ENCODE measurements around the gene ENOX2.

Gene ENOX2

DNA sequence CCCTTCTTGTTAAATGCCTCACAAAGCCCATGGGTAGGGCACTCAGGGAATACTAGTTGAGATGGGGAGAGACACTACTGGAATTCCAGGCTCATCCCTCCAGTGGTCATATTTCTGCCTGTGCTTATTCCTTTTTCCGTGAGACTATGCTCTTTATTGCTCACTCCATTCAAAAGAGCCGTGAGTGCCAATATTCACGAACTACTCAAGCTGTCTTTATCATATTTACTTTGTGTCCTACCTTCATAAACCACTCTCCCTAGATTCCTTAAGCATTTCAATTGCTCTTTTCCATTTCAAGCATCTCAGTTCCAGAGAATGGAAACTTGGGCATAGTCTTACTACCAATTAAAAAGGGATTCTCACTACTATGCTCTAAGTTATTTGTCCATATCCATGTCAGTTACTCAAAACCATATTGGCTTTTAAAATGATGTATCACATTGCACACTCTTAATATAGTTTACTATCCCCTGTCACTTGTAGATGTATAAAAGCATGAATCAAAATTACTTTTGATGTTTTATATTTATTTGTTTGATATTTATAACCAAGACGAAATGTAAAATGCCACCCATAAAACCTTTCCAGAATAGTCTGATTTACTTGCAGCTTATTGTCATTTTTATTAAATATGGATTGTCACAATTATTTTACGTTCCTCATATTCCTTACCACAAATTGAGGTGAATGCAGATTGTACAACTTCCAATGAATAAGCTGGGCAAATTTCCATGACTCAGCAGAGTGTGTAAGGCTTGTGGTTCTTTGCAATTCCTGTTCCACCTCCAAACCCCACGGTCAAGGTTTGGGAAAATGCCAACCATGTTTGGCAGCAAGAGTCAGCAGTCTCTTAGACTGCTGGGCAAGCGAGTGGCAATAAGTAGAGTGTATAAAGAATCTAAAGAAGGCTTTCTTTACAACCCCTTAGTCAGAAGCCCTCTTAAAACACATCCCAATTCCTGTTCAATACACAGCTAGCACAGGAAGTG, 24.4 kb downstream of the ENOX2 start:
- FAIRE-seq (no peak), DNase-seq (ENCODE audit: insufficient read length) (no peak)
- TF ChIP-seq POLR2AphosphoS5 (IDR thresholded peaks at IDR 0.05; ENCODE audit: low read depth, low read length) (no peak), TAF1 (IDR thresholded peaks at IDR 0.05; ENCODE audit: borderline replicate concordance, low read depth, low read length) (no peak), POLR2A (IDR thresholded peaks at IDR 0.05; ENCODE audit: low read depth, low read length) (no peak)

DNA sequence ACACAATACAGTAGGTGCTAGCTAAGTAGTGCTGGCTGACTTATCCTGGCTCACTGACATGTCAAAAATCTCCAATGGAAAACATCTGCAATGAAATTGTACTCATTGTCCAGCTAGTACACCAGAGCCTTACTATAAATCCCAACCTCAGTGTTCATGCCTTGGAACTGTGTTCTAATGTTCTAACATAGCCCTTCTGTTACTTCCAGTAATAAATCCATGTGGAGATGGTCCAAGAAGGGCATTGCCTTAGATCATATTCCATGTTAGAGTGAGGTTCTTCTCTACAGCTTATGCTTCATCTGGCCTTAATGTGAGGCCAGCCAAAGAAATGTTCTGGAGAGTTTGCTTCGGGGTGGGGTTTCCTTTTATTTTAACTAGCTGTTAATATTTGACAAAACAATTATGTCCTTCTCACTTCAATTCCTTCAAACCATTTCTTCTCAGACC, 25.1 kb downstream of the ENOX2 start:
- no peak for FAIRE-seq
- TF ChIP-seq TAF1 (IDR thresholded peaks at IDR 0.05; ENCODE audit: borderline replicate concordance, low read depth, low read length) (no peak), POLR2AphosphoS5 (IDR thresholded peaks at IDR 0.05; ENCODE audit: low read depth, low read length) (no peak), POLR2A (IDR thresholded peaks at IDR 0.05; ENCODE audit: low read depth, low read length) (no peak)
- DNase-seq (ENCODE audit: insufficient read length), result no peak

DNA sequence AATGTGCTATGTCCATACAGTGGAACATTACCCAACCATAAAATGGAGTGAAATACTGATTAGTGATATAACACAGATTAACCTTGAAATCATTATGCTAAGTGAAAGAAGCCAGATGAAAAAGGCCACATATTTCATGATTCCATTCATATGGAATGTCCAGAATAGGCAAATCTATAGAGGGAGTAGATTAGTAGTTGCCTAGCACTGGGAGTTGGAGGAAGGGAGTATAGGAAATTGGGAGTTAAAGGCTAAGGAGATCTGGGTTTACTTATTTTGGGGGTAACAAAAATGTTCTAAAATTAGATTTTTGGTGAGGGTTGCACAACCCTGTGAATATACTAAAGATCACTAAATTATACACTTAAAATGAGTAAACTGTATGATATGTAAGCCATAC, 26.8 kb downstream of the ENOX2 start:
- TF ChIP-seq POLR2A (IDR thresholded peaks at IDR 0.05; ENCODE audit: low read depth, low read length) (no peak), POLR2AphosphoS5 (IDR thresholded peaks at IDR 0.05; ENCODE audit: low read depth, low read length) (no peak), TAF1 (IDR thresholded peaks at IDR 0.05; ENCODE audit: borderline replicate concordance, low read depth, low read length) (no peak)
- DNase-seq (ENCODE audit: insufficient read length) (no peak), FAIRE-seq (no peak)

DNA sequence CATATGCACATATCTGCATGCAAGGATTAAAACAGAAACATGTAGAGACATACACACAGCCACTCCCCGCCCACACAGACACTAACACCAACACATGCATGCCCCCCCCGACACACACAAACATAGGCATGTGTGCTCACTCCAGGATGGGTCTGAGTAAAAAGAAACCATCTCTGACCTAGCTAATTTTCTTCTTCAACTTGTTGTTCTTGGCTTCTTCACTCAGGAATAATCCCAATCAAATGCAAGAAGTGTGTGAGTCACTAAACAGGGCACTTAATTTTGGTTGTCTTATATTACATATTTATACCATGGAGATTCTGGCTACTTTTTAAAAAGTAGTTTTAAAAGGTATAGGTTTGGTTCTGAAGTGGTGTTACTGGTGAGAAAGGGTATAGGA, 28.3 kb downstream of the ENOX2 start:
- FAIRE-seq (no peak), DNase-seq (ENCODE audit: insufficient read length) (no peak)
- TF ChIP-seq TAF1 (IDR thresholded peaks at IDR 0.05; ENCODE audit: borderline replicate concordance, low read depth, low read length), result no peak
- TF ChIP-seq POLR2AphosphoS5 (IDR thresholded peaks at IDR 0.05; ENCODE audit: low read depth, low read length), result no peak
- TF ChIP-seq POLR2A (IDR thresholded peaks at IDR 0.05; ENCODE audit: low read depth, low read length), result no peak

DNA sequence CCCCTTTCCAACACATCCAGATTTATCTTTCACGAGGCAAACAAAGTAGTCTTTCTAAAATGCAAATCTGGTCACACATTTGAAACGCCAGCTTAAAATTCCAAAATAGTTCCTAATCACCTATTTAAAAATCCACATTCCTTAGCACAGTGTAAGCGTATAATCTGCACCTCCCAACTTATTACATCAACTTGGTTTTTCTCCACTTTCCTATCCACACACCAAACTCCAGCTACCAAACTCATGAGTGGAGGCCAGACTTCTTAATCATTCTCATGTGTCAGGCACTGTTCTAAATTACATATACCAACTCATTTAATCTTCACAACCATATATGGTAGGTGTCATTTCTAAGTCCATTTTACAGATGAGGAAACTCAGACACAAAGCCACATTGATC, 33.8 kb downstream of the ENOX2 start:
- DNase-seq (ENCODE audit: insufficient read length) (no peak), FAIRE-seq (peak; percentile 56)
- no peak for TF ChIP-seq POLR2AphosphoS5 (IDR thresholded peaks at IDR 0.05; ENCODE audit: low read depth, low read length)
- TF ChIP-seq POLR2A (IDR thresholded peaks at IDR 0.05; ENCODE audit: low read depth, low read length), result no peak
- TF ChIP-seq TAF1 (IDR thresholded peaks at IDR 0.05; ENCODE audit: borderline replicate concordance, low read depth, low read length), result no peak

DNA sequence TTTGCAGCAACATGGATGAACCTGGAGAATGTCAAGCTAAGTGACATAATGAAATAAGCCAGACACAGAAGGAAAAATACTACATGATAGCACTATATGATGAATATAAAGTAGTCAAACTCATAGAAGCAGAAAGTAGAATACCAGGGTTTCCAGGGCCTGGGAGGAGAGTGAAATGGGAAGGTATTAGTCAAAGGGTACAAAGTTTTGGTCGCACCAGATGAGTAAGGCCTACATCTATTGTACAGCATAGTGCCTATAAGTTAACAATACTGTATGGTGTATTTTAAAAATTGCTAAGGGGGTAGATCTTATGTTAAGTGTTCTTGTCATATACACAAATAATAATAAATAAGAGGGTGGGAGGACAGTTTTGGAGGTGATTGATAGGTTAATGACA, 41.5 kb downstream of the ENOX2 start:
- no peak for DNase-seq (ENCODE audit: insufficient read length)
- no peak for FAIRE-seq
- TF ChIP-seq POLR2A (IDR thresholded peaks at IDR 0.05; ENCODE audit: low read depth, low read length) (no peak), TAF1 (IDR thresholded peaks at IDR 0.05; ENCODE audit: borderline replicate concordance, low read depth, low read length) (no peak), POLR2AphosphoS5 (IDR thresholded peaks at IDR 0.05; ENCODE audit: low read depth, low read length) (no peak)

DNA sequence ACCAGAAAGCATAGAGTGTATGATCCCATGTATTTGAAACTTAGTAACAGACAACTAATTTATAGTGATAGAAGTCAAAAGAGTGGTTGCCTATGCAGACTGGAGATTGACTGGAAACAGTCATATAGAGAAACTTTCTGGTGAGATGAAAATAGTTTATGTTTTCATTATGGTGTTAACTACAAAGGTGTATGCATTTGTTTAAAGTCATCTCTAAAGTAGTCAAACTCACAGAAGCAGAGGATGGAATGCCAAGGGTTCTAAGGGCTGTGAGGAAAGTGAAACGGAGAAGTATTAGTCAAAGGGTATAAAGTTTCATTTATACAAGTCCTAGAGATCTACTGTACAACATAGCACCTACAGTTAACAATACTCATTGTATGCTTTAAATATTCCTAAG, 45.8 kb downstream of the ENOX2 start:
- FAIRE-seq, result peak; percentile 46
- TF ChIP-seq POLR2A (IDR thresholded peaks at IDR 0.05; ENCODE audit: low read depth, low read length) (no peak), TAF1 (IDR thresholded peaks at IDR 0.05; ENCODE audit: borderline replicate concordance, low read depth, low read length) (no peak), POLR2AphosphoS5 (IDR thresholded peaks at IDR 0.05; ENCODE audit: low read depth, low read length) (no peak)

DNA sequence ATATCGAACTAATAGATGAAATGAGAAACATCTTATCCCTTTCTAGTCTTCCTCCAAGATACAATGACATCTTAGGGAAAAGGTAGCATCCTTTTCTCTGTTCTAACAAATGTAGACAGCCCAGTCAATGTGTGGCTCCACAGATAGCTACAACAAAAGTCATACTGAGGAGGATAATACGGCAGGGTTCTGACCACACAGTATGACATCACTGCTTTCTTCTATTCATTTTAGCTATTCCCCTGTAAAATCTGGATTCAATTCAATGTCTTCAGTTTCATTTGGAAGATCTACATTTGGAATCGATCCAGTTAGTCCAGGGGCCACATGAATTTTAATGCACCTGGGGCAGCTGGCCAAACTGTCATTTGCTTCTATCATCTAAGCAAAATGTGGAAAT, 51.4 kb downstream of the ENOX2 start:
- DNase-seq (ENCODE audit: insufficient read length) (no peak), FAIRE-seq (no peak)
- TF ChIP-seq POLR2AphosphoS5 (IDR thresholded peaks at IDR 0.05; ENCODE audit: low read depth, low read length) (no peak), TAF1 (IDR thresholded peaks at IDR 0.05; ENCODE audit: borderline replicate concordance, low read depth, low read length) (no peak), POLR2A (IDR thresholded peaks at IDR 0.05; ENCODE audit: low read depth, low read length) (no peak)

More for the DNA sequence above, 45.8 kb downstream of the ENOX2 start:
- no peak for DNase-seq (ENCODE audit: insufficient read length)

DNA sequence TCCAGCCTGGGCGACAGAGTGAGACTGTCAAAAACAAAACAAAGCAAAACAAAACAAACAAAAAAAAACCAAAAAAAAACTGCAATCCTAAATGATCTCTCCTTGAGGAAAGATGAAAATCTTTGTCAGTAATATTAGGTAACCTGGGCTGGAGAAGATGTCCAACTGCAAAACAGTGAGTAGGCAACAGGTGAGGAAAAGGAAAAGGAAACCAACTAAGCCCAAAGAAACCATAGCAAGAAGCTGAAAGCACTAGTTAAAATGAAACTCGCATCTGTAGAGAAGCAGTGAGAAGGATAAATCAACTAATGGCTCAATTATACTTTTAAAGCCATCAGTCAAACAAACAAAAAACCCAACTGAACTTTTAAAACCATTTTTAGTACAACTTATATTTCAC, 54.2 kb downstream of the ENOX2 start:
- DNase-seq (ENCODE audit: insufficient read length) (no peak), FAIRE-seq (no peak)
- TF ChIP-seq POLR2A (IDR thresholded peaks at IDR 0.05; ENCODE audit: low read depth, low read length), result no peak

DNA sequence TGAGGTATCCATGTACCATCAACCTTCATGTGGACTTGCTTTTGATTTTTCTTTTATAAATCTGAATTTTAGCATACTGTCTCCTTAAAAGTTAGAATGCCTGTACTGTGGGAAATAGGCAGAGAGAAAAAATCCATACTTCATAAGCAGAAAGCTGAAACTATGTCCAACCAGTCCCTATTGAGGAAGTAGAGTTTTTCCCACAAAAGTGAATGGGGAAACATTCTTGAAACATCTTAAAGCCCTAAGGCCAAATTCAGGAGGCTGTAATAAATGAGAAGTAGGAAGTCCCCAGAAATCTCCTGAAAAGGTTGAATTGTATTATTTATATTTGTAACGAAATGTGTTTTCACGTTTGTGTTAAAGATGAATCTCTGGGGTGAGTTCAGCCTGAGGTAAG, 56.3 kb downstream of the ENOX2 start:
- TF ChIP-seq POLR2AphosphoS5 (IDR thresholded peaks at IDR 0.05; ENCODE audit: low read depth, low read length) (no peak), TAF1 (IDR thresholded peaks at IDR 0.05; ENCODE audit: borderline replicate concordance, low read depth, low read length) (no peak), POLR2A (IDR thresholded peaks at IDR 0.05; ENCODE audit: low read depth, low read length) (no peak)
- DNase-seq (ENCODE audit: insufficient read length) (no peak), FAIRE-seq (no peak)

DNA sequence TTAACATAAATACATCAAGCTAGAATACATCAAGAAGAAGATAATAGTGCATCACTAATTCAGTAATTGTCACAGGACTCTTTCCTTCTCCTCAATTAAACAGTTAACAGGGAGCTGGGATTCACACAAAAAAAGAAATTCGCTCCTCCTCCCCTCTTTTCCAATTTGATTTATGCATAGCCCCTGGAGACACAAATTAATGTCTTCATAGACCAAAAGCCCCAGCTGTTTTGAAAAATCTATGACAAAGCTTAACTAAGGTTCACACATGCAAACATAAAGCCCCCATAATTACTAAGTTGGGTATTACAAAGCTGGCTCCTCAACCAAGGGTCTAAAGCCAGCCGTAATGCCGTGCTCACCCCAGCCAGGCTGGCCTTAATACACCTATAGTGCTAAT, 61.2 kb downstream of the ENOX2 start:
- DNase-seq (ENCODE audit: insufficient read length) (no peak), FAIRE-seq (no peak)
- TF ChIP-seq POLR2A (IDR thresholded peaks at IDR 0.05; ENCODE audit: low read depth, low read length) (no peak), TAF1 (IDR thresholded peaks at IDR 0.05; ENCODE audit: borderline replicate concordance, low read depth, low read length) (no peak), POLR2AphosphoS5 (IDR thresholded peaks at IDR 0.05; ENCODE audit: low read depth, low read length) (no peak)

DNA sequence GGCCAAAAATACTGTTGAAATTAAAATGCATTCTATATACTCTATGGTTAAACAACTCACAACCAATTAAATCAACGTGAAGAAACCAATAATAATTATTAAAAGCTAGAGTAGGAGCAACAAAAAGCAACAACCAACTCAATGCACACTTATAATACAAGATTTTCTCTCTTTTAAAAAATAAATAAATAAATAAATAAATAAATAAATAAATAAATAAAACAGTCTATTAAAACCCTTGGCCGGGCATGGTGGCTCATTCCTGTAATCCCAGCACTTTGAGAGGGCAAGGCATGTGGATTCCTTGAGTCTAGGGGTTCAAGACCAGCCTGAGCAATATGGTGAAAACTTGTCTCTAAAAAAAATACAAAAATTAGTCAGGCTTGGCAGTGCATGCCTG, 62.7 kb downstream of the ENOX2 start:
- TF ChIP-seq POLR2A (IDR thresholded peaks at IDR 0.05; ENCODE audit: low read depth, low read length), result no peak
- no peak for TF ChIP-seq POLR2AphosphoS5 (IDR thresholded peaks at IDR 0.05; ENCODE audit: low read depth, low read length)
- TF ChIP-seq TAF1 (IDR thresholded peaks at IDR 0.05; ENCODE audit: borderline replicate concordance, low read depth, low read length), result no peak
- no peak for DNase-seq (ENCODE audit: insufficient read length)
- FAIRE-seq, result no peak
